ENCODE data around the gene CSTPP1. TPM values are rescaled to one million over a fixed set of nuclear protein-coding genes. Genes with fewer than 3 reads are reported as not detected.

Gene CSTPP1
- total and polyA plus RNA-seq, 2 of the 4 experiments (the other 2 are of a cell fraction): 22.0 to 35.7 TPM

- TF ChIP-seq, protein P1, sequence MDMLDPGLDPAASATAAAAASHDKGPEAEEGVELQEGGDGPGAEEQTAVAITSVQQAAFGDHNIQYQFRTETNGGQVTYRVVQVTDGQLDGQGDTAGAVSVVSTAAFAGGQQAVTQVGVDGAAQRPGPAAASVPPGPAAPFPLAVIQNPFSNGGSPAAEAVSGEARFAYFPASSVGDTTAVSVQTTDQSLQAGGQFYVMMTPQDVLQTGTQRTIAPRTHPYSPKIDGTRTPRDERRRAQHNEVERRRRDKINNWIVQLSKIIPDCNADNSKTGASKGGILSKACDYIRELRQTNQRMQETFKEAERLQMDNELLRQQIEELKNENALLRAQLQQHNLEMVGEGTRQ (IDR thresholded peaks at IDR 0.05; ENCODE audit: low read depth, low read length): no peak
These were observed 246.7 kb downstream of the CSTPP1 start (continued) for GRCh38 chr11:47183031-47183856.

GRCh38 chr11:47183969-47184368, 247.4 kb downstream of the CSTPP1 start:
- Histone ChIP-seq H3K9me3 (ENCODE audit: control insufficient read depth, insufficient read depth, low read length) (no peaks in the 10 kb centered on the region), H3K9me1 (ENCODE audit: insufficient read depth, low read length) (no peaks in the 10 kb centered on the region), H2BK15ac (ENCODE audit: low read depth, low read length) (no peak overlapping the region), H4K20me1 (ENCODE audit: insufficient read depth, low read length) (0 out of 2 replicates have a peak, but pooled peaks cover 4% of the 10 kb centered on the region), H3K79me1 (ENCODE audit: low read depth in 1 of 2, low read length in 2 of 2) (peaks cover 4 to 33% of the 10 kb centered on the region in 2 experiments; a peak in 2 of 4 replicates), H4K91ac (ENCODE audit: insufficient read depth, low read depth, low read length) (no peak overlapping the region), H4K8ac (ENCODE audit: low read depth in 2 of 2, low read length in 2 of 2) (no peak overlapping the region), H2AFZ (replicated peaks; ENCODE audit: low read length, poor library complexity) (no peak overlapping the region), H2BK5ac (ENCODE audit: low read depth, low read length, poor library complexity, severe bottlenecking) (no peak overlapping the region), H4K5ac (ENCODE audit: low read depth, low read length) (no peak overlapping the region), H3K14ac (replicated peaks; ENCODE audit: low read depth, low read length) (no peak overlapping the region), H3K4ac (ENCODE audit: low read depth, low read length) (no peak overlapping the region), H3K27ac (ENCODE audit: insufficient read depth, low read length) (no peak overlapping the region), H2BK120ac (ENCODE audit: low read depth, low read length) (no peak overlapping the region), H3K4me2 (ENCODE audit: low read depth, low read length) (no peak overlapping the region), H3K27me3 (ENCODE audit: control insufficient read depth, insufficient read depth, low read length) (no peaks in the 10 kb centered on the region), H3K56ac (ENCODE audit: extremely low read depth, insufficient read depth, low read length) (no peak overlapping the region), H2AK9ac (replicated peaks; ENCODE audit: low read depth, low read length, poor library complexity) (no peak overlapping the region), H3K9ac (ENCODE audit: low read depth, low read length) (no peak overlapping the region), H2AK5ac (ENCODE audit: low read depth, low read length) (no peak overlapping the region), H3K4me1 (ENCODE audit: control insufficient read depth, insufficient read depth, low read length) (peaks cover 16% of the 10 kb centered on the region), H3K18ac (ENCODE audit: low read depth, low read length) (no peak overlapping the region), H3K23ac (ENCODE audit: low read depth, low read length) (no peak overlapping the region), H3K4me3 (ENCODE audit: insufficient read depth, low read depth, low read length) (no peak overlapping the region), H2BK20ac (ENCODE audit: low read depth, low read length) (no peak overlapping the region), H3K36me3 (ENCODE audit: control insufficient read depth, insufficient read depth, low read length) (peaks cover 18% of the 10 kb centered on the region)
- intact Hi-C loops (cut with micrococcal nuclease): no loop called here
- WGBS, 2 experiments (ENCODE audit: extremely low coverage in 2 of 2, insufficient read length in 1 of 2): 86% methylated on average over 2 of the region's 7 CpGs; no CpG with 5 or more reads in 1 of the 2 experiments
- ATAC-seq (ENCODE audit: low read depth) (no peak), DNase-seq (no peak)
- dilution Hi-C loops (cut with HindIII; ENCODE audit: low sequenced_read_pairs, unreplicated experiment): no loop called here
- no TSS peak for BruUV-seq (replicated peaks)
- CTCF ChIA-PET: no interaction called here
- POLR2A ChIA-PET (ENCODE audit: unreplicated experiment): interaction anchor here (0.6 kb wide), 1 partner anchor 183 kb away, joined by 4 read pairs; no protein-coding TSS in a partner anchor
- in situ Hi-C loops (cut with MboI; ENCODE audit: low sequenced_read_pairs): loop anchor here (5.0 kb wide), 1 partner anchor 163 kb away; no protein-coding TSS in a partner anchor
- TF ChIP-seq MAZ (IDR thresholded peaks at IDR 0.05; ENCODE audit: borderline replicate concordance, low read depth, low read length): no peak
- no peak for TF ChIP-seq MXI1 (IDR thresholded peaks at IDR 0.05; ENCODE audit: borderline replicate concordance, low read depth, low read length)
- TF ChIP-seq, protein P1 (IDR thresholded peaks at IDR 0.05; ENCODE audit: low read depth, low read length): no peak
- no peak for TF ChIP-seq SMC3 (IDR thresholded peaks at IDR 0.05; ENCODE audit: low read depth, low read length)
